Caco-2 (cell line): ENCODE measurements around the gene ODF2L. TPM values are rescaled to one million over a fixed set of nuclear protein-coding genes. Genes with fewer than 3 reads are reported as not detected.

Experiments used
- BruUV-seq: library from RNA; stranded (reverse); fragments of 400-500 nt; replicated peaks from 2 replicates; lab custom pipeline; 2021; lab: Mats Ljungman, UMichigan
- CTCF ChIA-PET: fragments of 300-600 bp; sonication (Branson Sonifier 250); formaldehyde crosslinking; loops from one replicate; lab custom pipeline; 2022; ENCODE audit warnings: antibody characterized with exemption; lab: Charles Lee
- POLR2A ChIA-PET: fragments of 300-600 bp; sonication (Branson Sonifier 250); formaldehyde crosslinking; loops from one replicate; lab custom pipeline; 2022; ENCODE audit warnings: antibody characterized with exemption; lab: Charles Lee
- DNase-seq, 2 experiments: peaks; one replicate each; pipeline versions ENCODE4 v3.0.0 to v3.0.0-alpha.2; 2020 to 2022
- H3K27me3 ChIP-seq: replicated peaks from 2 replicates; pipeline ENCODE4 v1.6.0; 2011; ENCODE audit warnings: low read length; ENCODE audit not compliant: control insufficient read depth, insufficient read depth
- H3K36me3 ChIP-seq: 2 replicates; pipeline ENCODE4 v1.5.1; 2011; ENCODE audit warnings: low read length; ENCODE audit not compliant: control insufficient read depth, insufficient read depth
- H3K4me1 ChIP-seq: fragments of 250-450 bp; sonication (Bioruptor Pico); 2 replicates; pipeline ENCODE4 v1.5.1; 2020; ENCODE audit warnings: mild to moderate bottlenecking
- H3K4me3 ChIP-seq: 2 replicates; pipeline ENCODE4 v1.5.1; 2011; ENCODE audit warnings: low read depth, mild to moderate bottlenecking, control low read depth, low read length
- H3K9me3 ChIP-seq: fragments of 250-450 bp; sonication (Bioruptor Pico); 2 replicates; pipeline ENCODE4 v1.5.1; 2020; ENCODE audit warnings: mild to moderate bottlenecking, moderate library complexity
- H3K27ac Mint-ChIP-seq: one replicate; pipeline ENCODE4 v1.8.0; 2022; ENCODE audit warnings: mixed read lengths; ENCODE audit not compliant: unreplicated experiment
- H3K27me3 Mint-ChIP-seq: one replicate; pipeline ENCODE4 v1.8.0; 2022; ENCODE audit warnings: mixed read lengths; ENCODE audit not compliant: insufficient read depth, unreplicated experiment
- H3K36me3 Mint-ChIP-seq: one replicate; pipeline ENCODE4 v1.8.0; 2022; ENCODE audit warnings: mild to moderate bottlenecking, mixed read lengths; ENCODE audit not compliant: insufficient read depth, unreplicated experiment
- H3K4me1 Mint-ChIP-seq: one replicate; pipeline ENCODE4 v1.8.0; 2022; ENCODE audit warnings: low read depth, mixed read lengths; ENCODE audit not compliant: unreplicated experiment
- H3K4me3 Mint-ChIP-seq: one replicate; pipeline ENCODE4 v1.8.0; 2022; ENCODE audit warnings: mild to moderate bottlenecking, moderate library complexity, mixed read lengths; ENCODE audit not compliant: unreplicated experiment
- H3K9me3 Mint-ChIP-seq: one replicate; pipeline ENCODE4 v1.8.0; 2022; ENCODE audit warnings: mixed read lengths; ENCODE audit not compliant: unreplicated experiment
- CTCF ChIP-seq, 2 experiments: fragments of 200-600 bp in 1 of 2; IDR thresholded peaks; 1 replicate in 1 of 2; 2 replicates in 1 of 2; pipeline versions ENCODE4 v1.5.1 to v1.8.0; 2011 to 2022; ENCODE audit warnings: antibody characterized with exemption in 1 of 2, control low read depth in 1 of 2, inconsistent platforms in 1 of 2, low read depth in 1 of 2, low read length in 1 of 2, mild to moderate bottlenecking in 1 of 2, moderate library complexity in 1 of 2; ENCODE audit not compliant: insufficient read depth in 1 of 2, severe bottlenecking in 1 of 2, unreplicated experiment in 1 of 2
- intact Hi-C: fragments of 100-400 bp; cut with micrococcal nuclease; formaldehyde crosslinking; loops from one replicate; pipeline ENCODE4 v1.10.0; 2022; ENCODE audit not compliant: unreplicated experiment
- total RNA-seq: library from RNA; stranded (reverse); gene quantifications from 2 replicates; pipeline ENCODE4 v1.2.3, GENCODE V29; 2022

The ODF2L gene
- total RNA-seq, 1 experiment from 2014 or later: 9.7 TPM

DNA sequence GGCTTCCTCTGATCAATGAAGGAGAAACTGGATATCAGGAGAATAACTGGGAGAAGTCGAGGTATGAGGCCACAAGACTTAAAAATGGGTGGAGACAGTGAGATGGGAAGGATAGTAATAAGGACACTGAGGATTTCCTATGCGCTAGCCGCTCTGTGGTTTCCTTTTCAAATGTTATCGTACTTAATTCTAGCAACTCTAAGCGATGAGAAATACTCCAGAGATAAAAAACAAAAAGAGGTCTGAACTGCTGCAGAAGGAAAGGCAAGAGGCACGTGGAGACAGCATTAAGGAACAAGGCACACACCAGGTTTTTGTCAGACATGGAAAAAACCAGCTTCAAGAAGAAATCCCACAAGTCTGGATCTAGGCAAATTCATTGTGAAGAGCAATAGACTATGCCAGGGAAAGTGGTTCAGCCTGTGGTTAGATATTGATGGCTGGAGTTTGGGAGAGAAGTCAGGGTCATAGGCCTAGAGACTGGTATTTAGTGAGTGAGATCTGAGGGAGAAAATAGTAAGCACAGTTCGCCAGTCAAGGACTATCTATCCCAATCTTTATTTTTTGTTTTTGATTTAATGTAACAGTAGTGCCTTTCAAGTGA, 33.1 kb upstream of the ODF2L start:
- Histone ChIP-seq H3K9me3 (no peaks in the 10 kb centered on the region), H3K4me3 (no peak overlapping the region), H3K27me3 (no peaks in the 10 kb centered on the region), H3K4me1 (no peaks in the 10 kb centered on the region), H3K36me3 (no peaks in the 10 kb centered on the region)
- intact Hi-C loops: no loop called here
- Mint-ChIP-seq H3K36me3 (no peaks in the 10 kb centered on the region), H3K9me3 (no peaks in the 10 kb centered on the region), H3K27me3 (peaks cover 3% of the 10 kb centered on the region), H3K27ac (no peak overlapping the region), H3K4me1 (no peaks in the 10 kb centered on the region), H3K4me3 (no peak overlapping the region)
- POLR2A ChIA-PET: no interaction called here
- no peak for TF ChIP-seq CTCF (IDR thresholded peaks at IDR 0.05; ENCODE audit: insufficient read depth in 1 of 2, low read depth in 1 of 2, low read length in 1 of 2, severe bottlenecking in 1 of 2, unreplicated experiment in 1 of 2)
- no peak for DNase-seq
- no TSS peak for BruUV-seq
- CTCF ChIA-PET: no interaction called here

- intact Hi-C loops: no loop called here
- H3K9me3 Mint-ChIP-seq: no peaks in the 10 kb centered on the region
- no peak within 1 kb of the TSS for H3K4me3 Mint-ChIP-seq
- Histone ChIP-seq H3K4me3 (no peak within 1 kb of the TSS), H3K9me3 (no peaks in the 10 kb centered on the region), H3K4me1 (no peaks in the 10 kb centered on the region), H3K27me3 (no peaks in the 10 kb centered on the region), H3K36me3 (no peaks in the 10 kb centered on the region)
- ChIA-PET POLR2A (no interaction called here), CTCF (no interaction called here)
- no peak for DNase-seq
- H3K36me3 Mint-ChIP-seq: no peaks in the 10 kb centered on the region
- no peak for TF ChIP-seq CTCF (IDR thresholded peaks at IDR 0.05; ENCODE audit: insufficient read depth in 1 of 2, low read depth in 1 of 2, low read length in 1 of 2, severe bottlenecking in 1 of 2, unreplicated experiment in 1 of 2)
- no peaks in the 10 kb centered on the region for H3K4me1 Mint-ChIP-seq
- BruUV-seq: no TSS peak
- peaks cover 3% of the 10 kb centered on the region for H3K27me3 Mint-ChIP-seq
- no peak within 1 kb of the TSS for H3K27ac Mint-ChIP-seq
Observed at GRCh38 chr1:86423873-86424272, 27.8 kb upstream of the ODF2L start, which contains the start of gene CLCA2. Gene CLCA2 (plus strand): TSS chr1:86424171. CDS start chr1:86424248, 77 bp downstream.

DNA sequence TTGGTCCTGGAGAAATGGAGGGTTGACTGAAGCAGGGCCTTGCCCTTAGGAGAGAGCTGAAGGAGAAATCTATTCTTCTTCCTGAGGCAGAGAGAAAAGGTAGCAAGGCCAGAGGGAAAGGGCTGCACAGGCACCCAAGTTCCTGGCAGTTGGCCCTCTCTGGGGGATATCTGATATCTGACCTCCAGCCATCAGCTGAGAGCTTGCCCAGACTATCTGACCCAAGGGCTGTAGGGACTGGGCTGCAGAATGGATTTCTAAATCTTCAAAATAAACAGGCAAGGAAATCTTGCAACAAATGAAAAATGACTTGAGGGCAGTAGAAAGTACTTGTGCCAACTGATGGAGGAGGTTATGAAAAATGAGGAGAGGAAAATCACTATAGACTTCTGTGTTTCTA, 27.4 kb upstream of the ODF2L start:
- Mint-ChIP-seq H3K27me3 (peaks cover 3% of the 10 kb centered on the region), H3K36me3 (no peaks in the 10 kb centered on the region), H3K4me3 (no peak overlapping the region), H3K9me3 (no peaks in the 10 kb centered on the region), H3K4me1 (no peaks in the 10 kb centered on the region), H3K27ac (no peak overlapping the region)
- POLR2A ChIA-PET: no interaction called here
- Histone ChIP-seq H3K27me3 (no peaks in the 10 kb centered on the region), H3K4me3 (no peak overlapping the region), H3K4me1 (no peaks in the 10 kb centered on the region), H3K9me3 (no peaks in the 10 kb centered on the region), H3K36me3 (no peaks in the 10 kb centered on the region)
- CTCF ChIA-PET: no interaction called here
- no peak for TF ChIP-seq CTCF (IDR thresholded peaks at IDR 0.05; ENCODE audit: insufficient read depth in 1 of 2, low read depth in 1 of 2, low read length in 1 of 2, severe bottlenecking in 1 of 2, unreplicated experiment in 1 of 2)
- intact Hi-C loops: no loop called here
- DNase-seq: no peak
- no TSS peak for BruUV-seq
